IMR-90 (cell line): ENCODE data around the gene CFAP97. TPM values are rescaled to one million over a fixed set of nuclear protein-coding genes. Genes with fewer than 3 reads are reported as not detected.

Experiments
- ATAC-seq: fragments of 200-7000 bp; cut with Tn5 transposase; 2 replicates; pipeline ENCODE4 v1.9.1; 2020; ENCODE audit warnings: low read depth, mild to moderate bottlenecking, moderate library complexity
- BruUV-seq: library from RNA; stranded (reverse); fragments of 400-500 nt; replicated peaks from 2 replicates; lab custom pipeline; 2021; lab: Mats Ljungman, UMichigan
- CTCF ChIA-PET: fragments of 300-600 bp; formaldehyde crosslinking; extraction: SDS; loops from one replicate; lab custom pipeline; 2021; ENCODE audit warnings: antibody characterized with exemption; lab: Yijun Ruan, JAX
- POLR2A ChIA-PET: fragments of 300-600 bp; sonication (Branson Sonifier 250); formaldehyde crosslinking; loops from one replicate; lab custom pipeline; 2022; ENCODE audit warnings: antibody characterized with exemption; ENCODE audit not compliant: unreplicated experiment; lab: Charles Lee
- DNase-seq: peaks from one replicate; pipeline ENCODE4 v3.0.0; 2013
- H2AFZ ChIP-seq: replicated peaks from 2 replicates; pipeline ENCODE3; 2013; ENCODE audit warnings: low read length, mild to moderate bottlenecking; ENCODE audit not compliant: poor library complexity
- H2AK5ac ChIP-seq: 2 replicates; pipeline ENCODE4 v1.6.1; 2013; ENCODE audit warnings: low read depth, low read length, inconsistent platforms
- H2AK9ac ChIP-seq: replicated peaks from 2 replicates; pipeline ENCODE3; 2013; ENCODE audit warnings: mild to moderate bottlenecking, low read depth, low read length, moderate library complexity; ENCODE audit not compliant: poor library complexity
- H2BK120ac ChIP-seq: 2 replicates; pipeline ENCODE4 v1.6.1; 2013; ENCODE audit warnings: low read depth, low read length, inconsistent platforms
- H2BK15ac ChIP-seq: 3 replicates; pipeline ENCODE4 v1.6.1; 2013; ENCODE audit warnings: low read depth, low read length, inconsistent platforms
- H2BK20ac ChIP-seq: 2 replicates; pipeline ENCODE4 v1.6.1; 2013; ENCODE audit warnings: low read depth, mild to moderate bottlenecking, inconsistent platforms, low read length, moderate library complexity
- H2BK5ac ChIP-seq: 2 replicates; pipeline ENCODE4 v1.6.1; 2013; ENCODE audit warnings: mild to moderate bottlenecking, low read depth, low read length, inconsistent platforms; ENCODE audit not compliant: poor library complexity, severe bottlenecking
- H3K14ac ChIP-seq: replicated peaks from 2 replicates; pipeline ENCODE4 v1.6.1; 2013; ENCODE audit warnings: low read depth, low read length, inconsistent platforms
- H3K18ac ChIP-seq: 2 replicates; pipeline ENCODE4 v1.6.1; 2013; ENCODE audit warnings: low read depth, low read length, control low read depth
- H3K23ac ChIP-seq: 2 replicates; pipeline ENCODE4 v1.6.1; 2013; ENCODE audit warnings: low read depth, low read length, inconsistent platforms
- H3K27ac ChIP-seq: 2 replicates; pipeline ENCODE4 v1.5.1; 2013; ENCODE audit warnings: mild to moderate bottlenecking, control low read depth, low read length; ENCODE audit not compliant: insufficient read depth
- H3K27me3 ChIP-seq: 2 replicates; pipeline ENCODE4 v1.6.1; 2013; ENCODE audit warnings: low read length; ENCODE audit not compliant: control insufficient read depth, insufficient read depth
- H3K36me3 ChIP-seq: 2 replicates; pipeline ENCODE4 v1.6.1; 2013; ENCODE audit warnings: low read length, mixed read lengths; ENCODE audit not compliant: control insufficient read depth, insufficient read depth
- H3K4ac ChIP-seq: 2 replicates; pipeline ENCODE4 v1.6.1; 2013; ENCODE audit warnings: low read depth, low read length, inconsistent platforms
- H3K4me1 ChIP-seq: 2 replicates; pipeline ENCODE4 v1.6.1; 2013; ENCODE audit warnings: low read length, mixed read lengths; ENCODE audit not compliant: control insufficient read depth, insufficient read depth
- H3K4me2 ChIP-seq: 2 replicates; pipeline ENCODE4 v1.6.1; 2013; ENCODE audit warnings: low read depth, mild to moderate bottlenecking, control low read depth, low read length, moderate library complexity
- H3K4me3 ChIP-seq: 2 replicates; pipeline ENCODE4 v1.5.1; 2013; ENCODE audit warnings: low read depth, mild to moderate bottlenecking, control low read depth, low read length, moderate library complexity; ENCODE audit not compliant: insufficient read depth
- H3K56ac ChIP-seq: 2 replicates; pipeline ENCODE4 v1.6.1; 2013; ENCODE audit warnings: low read length, inconsistent platforms; ENCODE audit not compliant: insufficient read depth; ENCODE audit errors: extremely low read depth
- H3K79me1 ChIP-seq, 2 experiments: 2 replicates each; pipeline ENCODE4 v1.6.1; 2013; ENCODE audit warnings: low read length in 2 of 2, inconsistent platforms in 1 of 2, low read depth in 1 of 2
- H3K9ac ChIP-seq: 2 replicates; pipeline ENCODE4 v1.6.1; 2013; ENCODE audit warnings: low read depth, low read length, control low read depth
- H3K9me1 ChIP-seq: 2 replicates; pipeline ENCODE4 v1.6.1; 2013; ENCODE audit warnings: low read length, inconsistent platforms; ENCODE audit not compliant: insufficient read depth
- H3K9me3 ChIP-seq: 2 replicates; pipeline ENCODE4 v1.6.1; 2013; ENCODE audit warnings: low read length; ENCODE audit not compliant: control insufficient read depth, insufficient read depth
- H4K20me1 ChIP-seq: 2 replicates; pipeline ENCODE4 v1.6.1; 2013; ENCODE audit warnings: low read length, inconsistent platforms; ENCODE audit not compliant: insufficient read depth
- H4K5ac ChIP-seq: 2 replicates; pipeline ENCODE4 v1.6.1; 2013; ENCODE audit warnings: mild to moderate bottlenecking, low read depth, low read length, control low read depth
- H4K8ac ChIP-seq, 2 experiments: 2 replicates each; pipeline ENCODE4 v1.6.1; 2013; ENCODE audit warnings: low read depth in 2 of 2, low read length in 2 of 2, control low read depth in 1 of 2, inconsistent platforms in 1 of 2
- H4K91ac ChIP-seq: 2 replicates; pipeline ENCODE4 v1.6.1; 2013; ENCODE audit warnings: low read depth, low read length, inconsistent platforms; ENCODE audit not compliant: insufficient read depth
- BHLHE40 ChIP-seq: fragments of 150-350 bp; IDR thresholded peaks from 2 replicates; pipeline ENCODE4 v1.6.1; 2016; ENCODE audit warnings: mild to moderate bottlenecking, low read depth, low read length
- CHD1 ChIP-seq: IDR thresholded peaks from 2 replicates; pipeline ENCODE4 v1.6.1; 2012; ENCODE audit warnings: low read depth, low read length, improper control_type of control experiment
- MXI1 ChIP-seq: IDR thresholded peaks from 2 replicates; pipeline ENCODE4 v1.6.1; 2012; ENCODE audit warnings: low read depth, mild to moderate bottlenecking, low read length, moderate library complexity, borderline replicate concordance
- POLR2A ChIP-seq: IDR thresholded peaks from 2 replicates; pipeline ENCODE4 v1.6.1; 2012; ENCODE audit warnings: mild to moderate bottlenecking, low read depth, low read length
- RAD21 ChIP-seq: IDR thresholded peaks from 2 replicates; pipeline ENCODE4 v1.6.1; 2012; ENCODE audit warnings: low read length, improper control_type of control experiment
- SMC3 ChIP-seq: fragments of 150-350 bp; IDR thresholded peaks from 2 replicates; pipeline ENCODE4 v1.6.1; 2016; ENCODE audit warnings: low read depth, mild to moderate bottlenecking, antibody characterized with exemption, low read length, moderate library complexity
- dilution Hi-C: fragments of 300-500 bp; cut with HindIII; formaldehyde crosslinking; loops from one replicate; pipeline ENCODE4 v1.14.3; 2018; ENCODE audit warnings: low sequenced_read_pairs; ENCODE audit not compliant: unreplicated experiment
- in situ Hi-C: fragments of 300-500 bp; cut with MboI; formaldehyde crosslinking; loops from 3 replicates; pipeline ENCODE4 v1.14.3; 2019; ENCODE audit warnings: low sequenced_read_pairs, inconsistent platforms, mixed read lengths
- intact Hi-C: fragments of 100-400 bp; cut with micrococcal nuclease; formaldehyde crosslinking; loops from 2 replicates; pipeline ENCODE4 v1.10.0; 2022
- polyA plus RNA-seq, 3 experiments: library from polyadenylated mRNA; depleted of rRNA; stranded (reverse); fragments of >200 nt; gene quantifications; 2 replicates each; pipeline ENCODE4 v1.2.3, GENCODE V29; 2012; ENCODE audit warnings: low replicate concordance in 1 of 3
- total RNA-seq: library from RNA; depleted of rRNA; stranded (reverse); fragments of >200 nt; gene quantifications from 2 replicates; pipeline ENCODE4 v1.2.3, GENCODE V29; 2012; rRNA removed
- TF ChIP-seq, protein P1 (sequence below): fragments of 150-350 bp; IDR thresholded peaks from 2 replicates; pipeline ENCODE4 v1.6.1; 2017; ENCODE audit warnings: mild to moderate bottlenecking, antibody characterized with exemption, low read length, low read depth

Gene CFAP97
- total and polyA plus RNA-seq, 2 of the 4 experiments (the other 2 are of a cell fraction): 14.5 to 16.0 TPM

DNA sequence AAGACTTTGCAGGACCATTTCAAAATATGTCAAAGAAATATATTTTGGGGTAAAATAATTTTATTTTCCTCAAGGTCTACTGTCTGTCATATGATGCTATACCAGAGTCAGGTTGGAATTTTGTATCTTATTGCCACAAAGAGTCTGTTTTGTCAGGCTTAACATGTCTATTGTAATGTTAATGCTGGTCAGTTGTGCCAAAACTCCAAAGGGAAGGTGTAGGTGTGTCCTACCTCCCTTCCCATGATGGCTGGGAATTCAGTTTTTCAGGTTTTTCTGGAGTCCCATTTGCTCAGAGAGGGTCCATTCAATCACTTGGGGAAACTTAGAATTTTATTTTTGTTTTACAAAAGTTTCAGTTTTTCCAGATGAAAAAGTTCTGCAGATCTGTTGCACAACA is 94.1 kb downstream of the CFAP97 start:
- no peak overlapping the region for H2BK5ac ChIP-seq
- DNase-seq (no peak), ATAC-seq (no peak)
- H2BK15ac ChIP-seq: no peak overlapping the region
- TF ChIP-seq CHD1 (no peak), POLR2A (no peak), SMC3 (no peak), RAD21 (no peak), MXI1 (no peak), BHLHE40 (no peak)
- TF ChIP-seq, protein P1, sequence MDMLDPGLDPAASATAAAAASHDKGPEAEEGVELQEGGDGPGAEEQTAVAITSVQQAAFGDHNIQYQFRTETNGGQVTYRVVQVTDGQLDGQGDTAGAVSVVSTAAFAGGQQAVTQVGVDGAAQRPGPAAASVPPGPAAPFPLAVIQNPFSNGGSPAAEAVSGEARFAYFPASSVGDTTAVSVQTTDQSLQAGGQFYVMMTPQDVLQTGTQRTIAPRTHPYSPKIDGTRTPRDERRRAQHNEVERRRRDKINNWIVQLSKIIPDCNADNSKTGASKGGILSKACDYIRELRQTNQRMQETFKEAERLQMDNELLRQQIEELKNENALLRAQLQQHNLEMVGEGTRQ: no peak
- no peak overlapping the region for H2AK5ac ChIP-seq
- H3K9me3 ChIP-seq: no peaks in the 10 kb centered on the region
- in situ Hi-C loops: no loop called here
- no peak overlapping the region for H3K4me3 ChIP-seq
- H2AK9ac ChIP-seq: no peak overlapping the region
- H3K27me3 ChIP-seq: peaks cover 2% of the 10 kb centered on the region; the same call in 1 of the 2 replicates
- H3K9me1 ChIP-seq: peaks cover 7% of the 10 kb centered on the region
- no peak overlapping the region for H3K18ac ChIP-seq
- no peak overlapping the region for H3K4ac ChIP-seq
- H4K20me1 ChIP-seq: no peaks in the 10 kb centered on the region
- no peak overlapping the region for H3K56ac ChIP-seq
- H3K79me1 ChIP-seq: no peaks in the 10 kb centered on the region
- no peak overlapping the region for H2BK120ac ChIP-seq
- ChIA-PET CTCF (interaction anchor here (0.6 kb wide), 1 partner anchor 387 kb away, joined by 6 read pairs; no protein-coding TSS in a partner anchor), POLR2A (no interaction called here)
- no peaks in the 10 kb centered on the region for H3K36me3 ChIP-seq
- H4K8ac ChIP-seq: no peak overlapping the region
- H4K91ac ChIP-seq: no peak overlapping the region
- H3K27ac ChIP-seq: no peak overlapping the region
- dilution Hi-C loops: no loop called here
- H3K14ac ChIP-seq: no peak overlapping the region
- no peak overlapping the region for H3K9ac ChIP-seq
- intact Hi-C loops: no loop called here
- no peak overlapping the region for H3K23ac ChIP-seq
- H2BK20ac ChIP-seq: no peak overlapping the region
- no peak overlapping the region for H2AFZ ChIP-seq
- H4K5ac ChIP-seq: no peak overlapping the region
- H3K4me2 ChIP-seq: no peak overlapping the region
- peaks cover 3% of the 10 kb centered on the region; the same call in 1 of the 2 replicates for H3K4me1 ChIP-seq
- no TSS peak for BruUV-seq

Other genes with a start within 250 kb of the CFAP97 start
- gene HELT, start 185.5 kb downstream of the CFAP97 start, total RNA-seq: not detected in 2 replicates
- not detected in 2 replicates for gene HELT, start 185.5 kb downstream of the CFAP97 start, polyA plus RNA-seq (2012; rRNA removed)
- 16.0 and 21.9 TPM in 2 replicates for gene SLC25A4, start 60.7 kb downstream of the CFAP97 start, total RNA-seq
- gene SLC25A4, start 60.7 kb downstream of the CFAP97 start, polyA plus RNA-seq (2012; rRNA removed): 19.9 and 21.6 TPM in 2 replicates
- gene SNX25, start 5.6 kb upstream of the CFAP97 start, total RNA-seq: 28.3 and 30.0 TPM in 2 replicates
- 9.2 and 11.4 TPM in 2 replicates for gene SNX25, start 5.6 kb upstream of the CFAP97 start, polyA plus RNA-seq (2012; rRNA removed)
- gene LRP2BP, start 191.9 kb upstream of the CFAP97 start, total RNA-seq: 0.18 and 0.56 TPM in 2 replicates
- gene LRP2BP, start 191.9 kb upstream of the CFAP97 start, polyA plus RNA-seq (2012; rRNA removed): 0.06 and 0.10 TPM in 2 replicates
- gene ANKRD37, start 192.8 kb upstream of the CFAP97 start, total RNA-seq: 4.4 and 8.2 TPM in 2 replicates
- gene ANKRD37, start 192.8 kb upstream of the CFAP97 start, polyA plus RNA-seq (2012; rRNA removed): 7.1 and 8.4 TPM in 2 replicates
- 43.7 and 43.9 TPM in 2 replicates for gene UFSP2, start 222.0 kb upstream of the CFAP97 start, total RNA-seq
- 19.4 and 21.8 TPM in 2 replicates for gene UFSP2, start 222.0 kb upstream of the CFAP97 start, polyA plus RNA-seq (2012; rRNA removed)